AG20443 (cell line): Measurements from ENCODE around the gene ZAP70.
"Not testable (repeated sequence)": the region's sequence is repeated elsewhere in the genome, so short reads cannot be mapped to it uniquely, and the experiment has no call there.

Source experiments
- DNase-seq: peaks from one replicate; pipeline ENCODE4 v3.0.0; 2012; ENCODE audit warnings: low spot score, mixed read lengths

ZAP70 gene

DNA sequence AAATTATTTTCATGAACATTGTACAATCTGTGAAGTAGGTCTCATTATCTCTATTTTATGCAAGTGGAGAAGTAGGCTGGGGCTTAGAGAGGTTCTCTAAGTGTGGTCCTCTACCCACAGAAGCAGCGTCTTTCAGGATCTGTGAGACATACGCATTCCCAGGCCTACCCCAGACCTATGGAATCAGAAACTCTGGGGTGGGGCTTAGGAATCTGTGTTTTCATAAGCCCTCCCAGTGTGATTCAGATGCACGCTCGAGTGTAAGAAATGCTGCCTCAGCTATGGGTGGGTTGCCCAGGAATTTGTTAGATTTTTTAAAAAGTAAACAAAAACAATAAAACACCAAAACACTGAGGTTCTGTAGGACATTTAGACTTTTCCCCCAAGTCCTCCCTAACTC is 14.8 kb upstream of the ZAP70 start:
- no peak for DNase-seq

DNA sequence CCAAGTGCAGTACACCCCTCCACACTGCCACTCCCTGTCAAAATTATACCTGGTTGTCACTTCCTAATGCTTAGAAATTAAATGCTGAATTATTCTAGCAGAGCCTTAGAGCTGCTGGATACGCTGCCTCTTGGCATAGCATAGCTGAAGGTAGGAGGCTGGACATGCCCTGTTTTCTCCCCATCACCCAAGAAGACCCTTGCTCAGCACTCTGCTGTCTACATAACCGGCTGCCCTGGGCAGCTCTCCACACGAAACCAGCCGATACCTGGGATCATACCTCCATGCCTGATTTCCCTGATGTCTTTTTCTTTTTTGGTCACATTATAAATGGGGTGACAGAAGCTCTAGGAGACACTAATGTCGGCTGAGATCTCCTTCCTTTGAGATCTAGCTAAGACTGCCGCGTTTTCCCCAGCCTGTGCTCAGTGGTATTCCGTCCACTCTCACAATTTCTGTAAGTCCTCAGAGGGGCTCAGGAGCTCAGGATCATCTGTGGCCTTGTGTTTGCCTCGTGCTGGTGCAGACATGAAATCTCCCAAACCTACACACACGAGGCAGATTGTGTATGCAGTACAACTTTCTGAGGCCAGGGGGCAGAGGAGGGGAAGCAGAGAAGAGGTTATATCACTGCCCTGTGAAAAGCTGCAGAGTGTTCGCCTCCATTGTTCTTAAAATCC is 13.5 kb upstream of the ZAP70 start:
- DNase-seq, result peak; percentile 80

GRCh38 chr2:97701186-97701585 is 12.2 kb upstream of the ZAP70 start:
- no peak for DNase-seq

GRCh38 chr2:97701851-97702465 is 11.4 kb upstream of the ZAP70 start:
- DNase-seq, result no peak

DNA sequence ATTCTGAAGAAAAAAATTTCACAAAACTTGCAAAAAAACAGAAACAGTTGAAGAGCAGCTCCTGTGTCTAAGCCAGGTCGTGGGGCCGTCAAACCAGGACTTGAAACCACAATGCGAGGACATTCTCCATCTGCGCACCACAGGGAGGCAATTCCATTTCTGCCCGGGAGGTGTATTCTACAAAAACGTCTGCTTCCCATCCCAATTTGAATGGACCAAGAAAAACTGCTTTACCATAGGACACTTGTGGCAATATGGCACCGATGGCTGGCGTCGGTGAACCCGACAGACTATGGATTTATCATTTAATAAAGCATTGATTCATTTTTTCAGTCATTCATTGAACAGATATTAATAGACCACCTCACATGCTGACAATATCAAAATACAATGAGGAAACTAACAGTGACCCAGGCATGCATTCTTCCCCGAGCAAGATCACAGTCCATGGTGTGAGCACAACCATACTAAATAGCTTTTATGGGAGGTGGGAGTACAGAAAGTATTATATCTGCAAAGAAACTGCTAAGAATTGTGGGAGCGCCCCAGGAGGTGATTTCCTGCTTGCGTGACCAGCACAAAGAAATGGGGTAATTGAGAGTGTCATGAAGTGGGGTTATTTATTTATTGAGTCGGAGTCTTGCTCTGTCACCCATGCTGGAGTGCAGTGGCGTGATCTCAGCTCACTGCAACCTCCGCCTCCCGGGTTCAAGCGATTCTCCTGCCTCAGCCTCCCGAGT is 10.5 kb upstream of the ZAP70 start:
- DNase-seq, result peak; percentile 2

DNA sequence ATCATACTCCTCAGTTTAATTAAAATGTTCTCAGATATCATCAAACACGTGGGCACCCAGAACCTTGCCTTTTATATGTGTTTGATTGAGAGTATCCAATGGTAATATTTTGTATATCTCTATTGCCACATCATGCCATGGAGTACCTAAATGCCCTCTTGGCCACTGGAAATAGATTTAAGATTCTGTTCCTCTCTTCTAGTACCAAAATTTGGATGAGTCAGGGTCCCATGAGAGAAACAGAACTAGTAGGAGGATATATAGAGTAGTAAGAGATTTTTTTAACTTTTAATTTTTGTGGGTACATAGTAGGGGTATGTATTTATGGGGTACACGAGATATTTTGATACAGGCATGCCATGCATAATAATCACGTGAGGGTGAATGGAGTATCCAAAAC is 9.6 kb upstream of the ZAP70 start:
- DNase-seq, result no peak

DNA sequence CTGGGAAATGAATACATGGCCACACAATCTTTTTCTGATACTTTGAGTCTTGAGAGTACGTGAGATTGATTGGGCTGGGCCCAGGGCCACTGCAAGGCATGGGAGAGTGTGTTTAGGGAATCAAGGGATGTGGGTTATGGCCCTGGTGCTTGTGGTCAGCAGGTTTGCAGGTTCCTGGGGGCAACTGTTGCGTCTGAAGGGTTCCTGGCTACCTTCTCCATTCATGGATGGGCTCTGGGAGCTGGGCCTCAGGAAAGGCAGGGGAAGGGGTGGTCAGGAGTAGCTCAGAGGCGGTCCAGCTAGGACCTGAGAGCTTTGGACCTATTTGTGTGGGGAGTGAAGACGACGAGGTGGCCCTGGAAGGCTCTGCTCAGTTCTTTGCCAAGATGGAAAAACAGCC is 8.4 kb upstream of the ZAP70 start:
- DNase-seq, result no peak

DNA sequence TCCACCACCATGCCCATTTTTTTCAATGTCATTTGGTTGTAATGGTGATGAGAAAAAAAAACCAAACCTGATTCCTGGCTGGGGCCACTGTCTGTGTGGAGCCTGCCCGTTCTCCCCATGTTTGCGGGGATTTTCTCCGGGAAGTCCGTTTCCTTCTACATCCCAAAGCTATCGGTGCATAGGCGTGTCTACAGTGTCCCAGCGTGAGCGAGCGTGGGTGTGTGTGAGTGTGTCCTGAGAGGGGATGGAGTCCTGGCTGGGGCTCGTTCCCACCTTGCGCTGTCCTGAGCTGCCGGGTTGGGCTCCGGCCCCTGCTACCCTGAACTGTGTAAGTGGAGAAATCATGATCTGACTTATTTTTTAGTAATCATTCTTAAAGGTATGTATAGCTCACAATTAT is 7.3 kb upstream of the ZAP70 start:
- no peak for DNase-seq

GRCh38 chr2:97706708-97707345 is 6.5 kb upstream of the ZAP70 start:
- DNase-seq, result no peak

GRCh38 chr2:97707362-97708047 is 5.9 kb upstream of the ZAP70 start:
- DNase-seq, result no peak

GRCh38 chr2:97708048-97708380 is 5.4 kb upstream of the ZAP70 start:
- no peak for DNase-seq

DNA sequence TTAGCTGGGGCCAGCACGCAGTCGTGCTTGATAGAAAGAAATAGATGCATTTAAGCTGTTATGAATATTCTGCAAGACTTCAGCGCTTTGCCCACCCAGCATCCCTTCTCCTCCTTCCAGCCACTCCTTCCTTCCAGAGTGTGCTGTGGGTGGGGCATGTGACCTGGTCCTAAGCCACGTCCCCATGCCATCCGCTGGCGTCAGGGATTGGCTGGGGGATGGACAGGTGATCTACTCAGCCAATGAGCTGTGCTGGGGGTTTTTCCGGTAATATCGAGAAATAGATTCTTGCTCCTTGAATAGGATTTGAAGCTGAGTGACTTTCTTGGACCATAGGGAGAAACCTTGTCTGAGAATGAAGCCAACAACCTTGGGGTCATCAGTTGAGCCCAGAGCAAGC is 4.8 kb upstream of the ZAP70 start:
- no peak for DNase-seq

- no peak for DNase-seq
Observed at GRCh38 chr2:97711394-97711711, 2.0 kb upstream of the ZAP70 start.

- not testable (repeated sequence) for DNase-seq
Observed at GRCh38 chr2:97712175-97712574, 1.2 kb upstream of the ZAP70 start.

DNA sequence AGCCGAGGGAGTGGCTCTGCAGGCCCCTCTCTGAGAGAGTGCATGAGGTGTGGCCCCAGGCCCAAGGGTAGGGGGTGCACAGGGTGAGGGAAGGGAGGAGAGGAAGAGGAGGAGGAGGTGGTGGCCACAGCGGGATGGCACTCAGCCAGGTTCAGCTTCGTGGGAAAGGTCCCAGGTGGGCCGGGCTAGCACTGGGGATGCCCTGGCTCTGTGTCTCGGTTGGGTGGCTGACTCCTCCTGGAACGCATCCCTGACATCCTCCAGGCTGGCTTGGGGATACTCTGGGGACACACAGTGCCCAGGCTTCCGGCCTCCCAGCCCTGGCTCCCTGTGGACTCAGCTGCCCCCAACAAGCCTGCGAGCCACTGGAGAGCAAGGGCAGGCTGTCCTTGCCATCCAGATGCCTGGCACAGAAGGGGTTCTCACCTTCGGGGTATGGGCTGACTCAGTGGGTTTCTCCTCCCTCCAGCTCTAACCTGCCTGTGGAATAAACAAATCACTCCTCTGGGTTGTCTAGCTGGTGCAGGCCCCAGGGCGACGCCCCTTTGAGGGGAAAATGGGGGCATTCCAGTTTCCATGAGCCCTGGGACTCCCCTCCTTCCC is 582 bp upstream of the ZAP70 start:
- no peak for DNase-seq

- no peak for DNase-seq
Observed at GRCh38 chr2:97714084-97714949, 941 bp downstream of the ZAP70 start.

GRCh38 chr2:97714950-97715652 is 1.7 kb downstream of the ZAP70 start:
- DNase-seq, result no peak

DNA sequence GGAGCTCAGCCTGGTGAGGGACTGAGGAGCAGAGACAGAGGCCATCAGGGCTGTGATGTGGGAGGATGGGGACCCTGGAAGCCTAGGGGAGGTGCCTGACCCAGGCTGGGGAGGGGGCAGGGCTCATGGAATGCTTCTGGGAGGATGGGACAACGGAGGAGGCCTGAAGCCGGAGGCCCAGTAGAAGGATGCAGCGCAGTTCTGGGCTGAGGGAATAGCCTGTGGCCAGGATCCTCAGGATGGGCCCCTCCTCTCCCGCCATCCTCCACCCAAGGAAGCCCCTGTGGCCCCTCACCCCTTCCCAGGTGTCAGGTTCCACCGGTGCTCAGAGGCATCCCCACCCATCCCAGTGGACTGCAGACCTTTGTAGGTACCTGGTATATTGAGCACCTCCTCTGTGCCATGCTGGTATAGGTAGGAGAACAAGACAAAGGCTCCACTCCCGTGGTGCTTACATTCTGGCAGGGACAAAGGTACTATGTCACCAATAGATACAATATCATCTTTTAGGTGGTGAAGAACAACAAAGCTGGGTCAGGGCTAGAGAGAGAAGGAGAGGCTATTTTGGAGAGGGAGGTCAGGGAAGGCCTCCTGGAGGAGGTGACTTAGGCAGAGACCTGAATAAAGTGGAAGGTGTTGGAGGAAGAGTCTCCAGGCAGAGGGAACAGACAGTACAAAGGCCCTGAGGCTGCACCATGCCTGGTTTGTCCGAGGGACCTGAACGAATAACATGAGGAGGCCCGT is 2.7 kb downstream of the ZAP70 start:
- DNase-seq, result no peak

DNA sequence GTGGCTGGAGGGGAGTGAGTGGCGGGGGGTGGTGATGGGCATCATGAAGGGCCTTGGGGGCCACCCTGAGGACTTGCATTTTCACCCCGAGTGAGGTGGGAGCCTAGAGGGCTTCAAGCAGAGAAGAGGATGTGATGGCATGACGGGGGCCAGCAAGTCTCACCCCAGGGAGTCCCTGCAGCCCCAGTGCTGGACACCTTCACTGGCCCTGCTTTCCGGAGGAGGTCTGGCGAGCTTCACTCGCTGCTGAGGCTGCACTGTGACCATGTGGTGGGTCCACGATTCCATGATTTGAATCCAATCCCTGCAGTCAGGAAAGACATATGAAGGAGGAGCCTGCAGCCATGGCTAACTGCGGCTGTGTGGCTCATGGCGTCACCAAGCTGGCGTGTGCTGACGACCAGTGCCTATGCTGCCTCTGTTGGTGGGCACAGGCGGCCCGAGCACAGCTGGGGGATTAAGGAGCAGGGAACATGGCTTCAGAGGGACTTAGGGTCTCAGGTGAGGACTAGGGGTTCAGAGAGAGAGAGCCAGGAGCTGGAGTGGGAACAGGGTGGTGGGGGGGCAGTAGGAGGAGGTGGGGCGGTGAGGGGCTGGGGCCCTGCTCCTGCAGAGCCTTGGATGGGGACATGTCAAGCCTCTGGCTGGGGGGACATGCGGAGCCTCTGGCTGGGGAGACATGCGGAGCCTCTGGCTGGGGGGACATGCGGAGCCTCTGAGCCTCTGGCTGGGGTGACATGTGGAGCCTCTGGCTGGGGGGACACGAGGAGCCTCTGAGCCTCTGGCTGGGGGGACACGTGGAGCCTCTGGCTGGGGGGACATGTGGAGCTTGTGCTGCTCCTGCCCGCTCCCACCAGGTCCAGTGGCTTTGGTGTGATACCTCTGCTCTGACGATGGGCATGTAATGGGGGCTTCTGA is 3.6 kb downstream of the ZAP70 start:
- DNase-seq, result no peak
